Rectal smooth muscle tissue (tissue), 1 donor: Measurements from ENCODE around the gene TSPAN8.
"Not testable (repeated sequence)": the region's sequence is repeated elsewhere in the genome, so short reads cannot be mapped to it uniquely, and the experiment has no call there.

Experiments
- H3K27ac ChIP-seq: one replicate; pipeline ENCODE4 v1.7.0; 2013; ENCODE audit warnings: low read depth, low read length, inconsistent platforms
- H3K27me3 ChIP-seq: one replicate; pipeline ENCODE4 v1.7.0; 2013; ENCODE audit warnings: low read length; ENCODE audit not compliant: control insufficient read depth, insufficient read depth
- H3K36me3 ChIP-seq: one replicate; pipeline ENCODE4 v1.7.0; 2013; ENCODE audit warnings: low read length; ENCODE audit not compliant: control insufficient read depth, insufficient read depth
- H3K4me1 ChIP-seq: one replicate; pipeline ENCODE4 v1.7.0; 2013; ENCODE audit warnings: low read length; ENCODE audit not compliant: control insufficient read depth, insufficient read depth
- H3K4me3 ChIP-seq: one replicate; pipeline ENCODE4 v1.7.0; 2013; ENCODE audit warnings: low read length
- H3K9ac ChIP-seq: one replicate; pipeline ENCODE4 v1.7.0; 2013; ENCODE audit warnings: low read length

The TSPAN8 gene

DNA sequence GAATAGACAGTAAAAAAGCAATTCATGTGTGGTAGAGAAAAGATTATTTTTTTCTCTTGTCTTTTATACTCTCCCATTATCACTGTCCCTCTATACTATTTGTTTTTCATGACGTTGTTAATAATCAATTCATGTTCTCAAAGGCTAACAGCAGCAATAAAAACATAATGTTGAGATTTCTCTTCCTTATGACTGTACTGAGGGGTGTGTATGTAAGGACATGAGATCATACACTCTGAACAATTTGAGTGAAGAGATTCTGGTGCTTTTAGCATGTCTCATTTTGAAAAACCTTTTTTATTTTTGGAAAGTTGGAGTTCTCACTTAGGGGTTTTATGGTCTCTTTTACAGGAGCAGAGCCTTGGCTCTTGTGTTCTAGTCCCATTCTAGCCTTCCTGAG is 3.8 kb upstream of the TSPAN8 start:
- H3K4me3 ChIP-seq, result no peak overlapping the region
- no peaks in the 10 kb centered on the region for H3K36me3 ChIP-seq
- H3K9ac ChIP-seq, result no peak overlapping the region
- H3K27ac ChIP-seq, result no peak overlapping the region
- no peaks in the 10 kb centered on the region for H3K4me1 ChIP-seq
- H3K27me3 ChIP-seq, result no peaks in the 10 kb centered on the region

DNA sequence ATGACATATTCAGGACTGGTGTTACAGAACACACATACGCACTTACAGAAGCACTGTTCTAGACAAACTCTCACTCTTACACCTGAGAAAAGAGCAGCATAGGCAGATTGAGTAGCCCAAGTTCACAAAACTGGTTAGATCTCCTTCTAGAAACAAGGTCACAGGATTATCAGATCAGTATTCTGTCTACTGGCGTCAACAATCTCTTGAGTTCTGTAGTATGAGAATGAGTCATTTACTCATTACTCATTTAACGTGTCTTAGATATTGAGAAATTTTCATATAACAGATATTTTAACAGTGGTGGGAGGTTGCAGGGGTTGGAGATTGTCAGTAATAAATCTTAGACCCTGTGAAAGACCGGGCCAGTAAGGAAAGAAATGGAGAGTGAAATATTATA is 2.8 kb upstream of the TSPAN8 start:
- Histone ChIP-seq H3K4me1 (no peaks in the 10 kb centered on the region), H3K9ac (no peak overlapping the region), H3K27me3 (no peaks in the 10 kb centered on the region), H3K27ac (no peak overlapping the region), H3K36me3 (no peaks in the 10 kb centered on the region), H3K4me3 (no peak overlapping the region)

DNA sequence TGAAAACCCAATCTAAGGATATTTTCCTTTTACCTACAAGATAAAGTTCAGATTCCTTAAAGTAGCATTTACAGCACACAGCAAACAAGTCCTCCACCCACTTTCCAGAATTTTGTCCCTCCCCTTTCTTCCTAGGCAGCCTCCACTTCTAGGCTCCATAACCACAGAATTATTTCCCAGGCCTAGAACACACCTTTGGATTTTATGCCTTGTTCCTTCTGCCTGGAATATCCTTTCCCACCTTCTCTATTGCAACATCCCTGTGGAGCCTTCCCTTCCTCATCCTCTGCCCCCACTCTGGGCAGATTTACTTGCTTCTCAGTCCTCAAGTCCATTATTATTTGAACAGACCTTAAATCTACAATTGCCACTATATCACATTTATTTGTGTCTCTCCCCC is 2.1 kb upstream of the TSPAN8 start:
- Histone ChIP-seq H3K27ac (no peak overlapping the region), H3K4me1 (no peaks in the 10 kb centered on the region), H3K9ac (no peak overlapping the region), H3K36me3 (no peaks in the 10 kb centered on the region), H3K4me3 (no peak overlapping the region), H3K27me3 (no peaks in the 10 kb centered on the region)

DNA sequence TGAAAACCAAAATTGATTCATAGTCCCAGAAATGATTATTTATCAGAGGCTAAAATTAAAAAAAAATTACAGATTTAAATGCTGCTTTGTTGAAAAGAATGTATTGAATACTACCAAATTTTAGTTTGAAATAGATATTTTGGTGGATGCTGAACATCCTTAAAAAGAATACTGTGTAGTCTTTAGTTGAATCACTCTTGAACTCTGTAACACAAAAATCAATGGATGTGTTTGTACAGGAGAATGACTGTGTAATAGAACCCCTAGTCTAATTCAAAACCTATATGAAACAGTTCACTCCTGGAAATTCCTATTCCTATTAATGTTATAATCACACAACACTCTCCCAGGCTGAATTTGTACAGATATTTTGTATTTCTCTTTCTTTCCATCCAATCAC is 1.5 kb upstream of the TSPAN8 start:
- Histone ChIP-seq H3K36me3 (no peaks in the 10 kb centered on the region), H3K27me3 (no peaks in the 10 kb centered on the region), H3K4me3 (no peak overlapping the region), H3K4me1 (no peaks in the 10 kb centered on the region), H3K9ac (no peak overlapping the region), H3K27ac (no peak overlapping the region)

DNA sequence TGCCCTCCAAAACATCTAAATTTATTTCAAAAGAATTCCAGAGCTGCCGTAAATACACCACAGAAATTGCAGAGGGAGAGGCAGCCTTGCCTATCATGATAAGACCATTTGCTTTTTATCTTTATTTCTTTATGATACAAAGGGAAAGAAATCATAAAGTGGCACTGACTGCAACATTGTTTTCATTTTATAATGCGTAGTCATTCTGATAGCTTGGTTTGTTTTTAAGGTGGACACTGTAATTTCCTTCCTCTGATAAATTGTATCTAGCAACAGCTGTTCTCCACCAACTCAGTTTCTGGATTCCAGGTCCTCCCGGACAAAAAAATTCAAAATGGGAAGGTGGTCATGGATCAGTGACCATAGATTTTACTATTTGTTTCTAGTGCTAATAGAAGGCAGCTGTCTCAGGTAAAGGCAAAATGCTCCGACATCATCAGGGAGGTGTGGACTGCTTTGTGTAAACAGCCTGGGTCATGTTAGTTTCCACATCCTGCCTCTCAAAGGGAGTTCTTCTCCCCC is 623 bp upstream of the TSPAN8 start:
- no peaks in the 10 kb centered on the region for H3K36me3 ChIP-seq
- H3K4me1 ChIP-seq, result no peaks in the 10 kb centered on the region
- no peaks in the 10 kb centered on the region for H3K27me3 ChIP-seq
- H3K27ac ChIP-seq, result no peak overlapping the region
- no peak overlapping the region for H3K4me3 ChIP-seq
- H3K9ac ChIP-seq, result no peak overlapping the region

DNA sequence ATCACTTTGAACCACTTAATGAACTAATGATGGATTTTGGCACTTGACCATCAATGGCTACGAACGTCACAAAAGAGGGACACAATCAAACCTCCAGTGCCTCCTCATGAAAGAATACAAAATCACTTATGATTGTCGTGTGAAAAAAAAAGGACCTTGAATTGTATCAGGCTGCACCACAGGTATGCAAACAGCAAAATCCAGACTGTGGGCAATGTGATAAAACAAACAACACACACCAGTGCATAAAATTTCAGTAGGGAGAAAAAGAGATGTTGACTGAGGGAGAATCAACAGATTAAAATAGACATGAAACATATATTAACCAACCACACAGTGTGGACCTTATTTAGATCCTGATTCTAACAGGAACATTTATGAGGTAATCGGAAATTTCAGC is 2.6 kb downstream of the TSPAN8 start:
- Histone ChIP-seq H3K4me1 (no peaks in the 10 kb centered on the region), H3K27me3 (no peaks in the 10 kb centered on the region), H3K9ac (no peak overlapping the region), H3K36me3 (no peaks in the 10 kb centered on the region), H3K27ac (no peak overlapping the region), H3K4me3 (no peak overlapping the region)

DNA sequence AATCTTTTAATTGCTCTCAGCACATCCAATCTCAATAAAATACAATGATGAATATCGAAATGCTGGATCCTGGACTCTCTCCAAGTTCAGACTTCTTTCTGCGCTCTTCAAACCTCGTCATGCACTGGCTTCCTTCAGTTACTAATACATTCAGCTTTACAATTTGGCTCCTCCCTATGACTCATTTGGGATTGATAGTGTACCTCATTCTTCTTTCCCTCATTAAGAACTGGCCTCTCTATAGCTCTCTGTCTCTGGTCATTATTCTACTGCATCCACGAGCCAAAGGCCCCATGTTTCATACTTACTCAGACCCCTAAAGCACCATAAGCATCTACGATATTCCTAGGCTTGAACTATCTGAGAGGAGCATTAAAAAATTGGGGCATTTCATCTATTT is 4.9 kb downstream of the TSPAN8 start:
- H3K4me3 ChIP-seq, result no peak overlapping the region
- no peak overlapping the region for H3K9ac ChIP-seq
- no peaks in the 10 kb centered on the region for H3K36me3 ChIP-seq
- H3K27me3 ChIP-seq, result no peaks in the 10 kb centered on the region
- no peaks in the 10 kb centered on the region for H3K4me1 ChIP-seq
- no peak overlapping the region for H3K27ac ChIP-seq

DNA sequence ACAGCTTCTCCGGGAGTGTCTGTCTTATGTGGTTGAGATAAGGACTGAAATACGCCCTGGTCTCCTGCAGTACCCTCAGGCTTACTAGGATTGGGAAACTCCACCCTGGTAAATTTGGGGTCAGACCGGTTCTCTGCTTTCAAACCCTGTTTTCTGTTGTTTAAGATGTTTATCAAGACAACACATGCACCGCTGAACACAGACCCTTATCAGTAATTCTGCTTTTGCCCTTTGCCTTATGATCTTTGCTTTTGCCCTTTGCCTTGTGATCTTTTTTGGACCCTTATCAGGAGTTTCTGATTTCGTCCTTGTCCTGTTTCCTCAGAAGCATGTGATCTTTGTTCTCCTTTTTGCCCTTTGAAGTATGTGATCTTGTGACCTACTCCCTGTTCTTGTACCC is 7.8 kb downstream of the TSPAN8 start:
- not testable (repeated sequence) for H3K36me3 ChIP-seq, H3K27ac ChIP-seq, H3K4me1 ChIP-seq, H3K9ac ChIP-seq, H3K27me3 ChIP-seq, H3K4me3 ChIP-seq

DNA sequence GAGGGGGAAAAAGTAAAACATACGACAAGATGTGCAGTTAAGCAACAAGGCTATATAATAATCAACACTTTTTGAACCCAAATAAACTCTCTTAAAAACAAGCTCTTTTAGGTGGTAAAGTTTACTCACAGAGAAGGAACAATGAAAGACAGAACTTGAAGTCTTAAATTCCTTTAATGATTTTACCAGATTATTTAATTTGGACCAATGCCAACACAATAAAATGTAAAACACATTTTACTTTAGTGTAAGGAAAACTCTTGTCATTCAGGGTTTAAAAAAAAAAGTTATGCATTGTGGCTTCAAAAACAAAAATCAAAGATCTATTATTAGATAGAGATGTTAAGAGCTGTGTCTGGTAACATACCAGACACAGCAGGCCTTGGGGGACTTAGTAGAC is 13.1 kb downstream of the TSPAN8 start:
- Histone ChIP-seq H3K4me3 (no peak overlapping the region), H3K27me3 (no peaks in the 10 kb centered on the region), H3K36me3 (no peaks in the 10 kb centered on the region), H3K9ac (no peak overlapping the region), H3K4me1 (no peaks in the 10 kb centered on the region), H3K27ac (no peak overlapping the region)

DNA sequence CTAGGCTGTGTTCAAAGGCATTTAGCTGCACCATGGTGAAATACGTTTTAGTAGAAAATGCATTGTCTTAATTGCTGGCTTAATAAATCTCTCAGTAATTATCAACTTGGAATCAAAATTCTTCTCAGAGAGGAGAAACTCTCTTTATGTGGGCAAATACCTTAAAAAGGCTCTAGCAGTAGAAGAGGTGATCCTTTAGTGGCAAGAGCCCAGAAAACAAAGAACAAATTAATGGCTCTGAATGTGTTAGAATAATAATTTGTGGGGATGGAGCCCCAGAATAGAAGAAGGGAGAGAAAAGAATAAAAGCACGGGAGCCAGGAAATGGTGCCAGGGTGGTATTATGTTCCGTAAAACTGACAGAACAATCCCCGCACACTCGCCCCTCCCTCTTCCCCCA is 14.8 kb downstream of the TSPAN8 start:
- Histone ChIP-seq H3K9ac (no peak overlapping the region), H3K36me3 (no peaks in the 10 kb centered on the region), H3K4me1 (no peaks in the 10 kb centered on the region), H3K27me3 (no peaks in the 10 kb centered on the region), H3K4me3 (no peak overlapping the region), H3K27ac (no peak overlapping the region)

DNA sequence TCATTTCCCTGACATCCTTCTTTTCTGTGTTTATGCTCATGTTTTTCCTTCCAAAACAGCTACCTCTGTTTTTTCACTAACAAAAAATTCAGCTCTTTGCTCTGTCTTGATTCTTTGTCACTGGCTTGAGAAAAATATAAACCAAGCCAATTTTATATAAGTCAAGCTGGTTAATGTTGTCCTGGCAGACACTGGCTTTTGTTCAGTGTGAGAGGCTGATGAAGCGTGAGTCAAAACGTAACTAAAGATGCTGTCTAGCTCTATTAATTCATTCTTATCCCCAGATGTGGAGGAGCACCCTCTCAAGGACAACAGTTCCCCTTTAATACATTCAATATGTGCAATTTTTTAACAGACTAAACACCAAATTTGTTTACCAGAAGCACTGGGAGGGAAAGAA is 15.8 kb downstream of the TSPAN8 start:
- Histone ChIP-seq H3K9ac (no peak overlapping the region), H3K27ac (no peak overlapping the region), H3K4me3 (no peak overlapping the region), H3K36me3 (no peaks in the 10 kb centered on the region), H3K27me3 (no peaks in the 10 kb centered on the region), H3K4me1 (no peaks in the 10 kb centered on the region)

DNA sequence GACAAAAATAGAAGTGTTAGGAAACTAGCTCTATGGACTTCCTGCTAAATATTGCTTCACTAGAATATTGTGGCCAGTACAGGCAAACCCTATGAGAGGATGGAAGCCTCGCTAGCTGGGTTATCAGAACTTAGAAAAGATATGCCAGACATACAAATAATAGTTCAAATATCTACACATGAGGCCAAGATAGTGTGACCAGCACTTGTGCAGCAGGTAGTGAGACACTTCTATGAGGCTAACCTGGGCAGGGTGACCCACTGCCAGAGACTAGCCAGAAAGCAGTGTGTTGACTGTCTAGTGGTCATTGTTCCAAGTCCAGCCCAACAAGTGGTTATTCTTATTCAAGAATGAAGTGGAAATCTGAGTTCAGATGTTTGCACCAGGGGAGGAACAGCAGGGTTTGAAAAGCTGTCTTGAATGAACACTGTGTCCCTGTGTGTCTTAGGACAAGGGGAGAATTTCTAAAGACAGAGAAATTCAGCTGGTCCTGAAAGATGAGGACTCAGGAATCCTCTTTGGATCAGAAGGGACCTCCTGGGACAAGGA is 16.3 kb downstream of the TSPAN8 start:
- Histone ChIP-seq H3K27ac (no peak overlapping the region), H3K4me1 (no peaks in the 10 kb centered on the region), H3K36me3 (no peaks in the 10 kb centered on the region), H3K9ac (no peak overlapping the region), H3K4me3 (no peak overlapping the region), H3K27me3 (no peaks in the 10 kb centered on the region)

DNA sequence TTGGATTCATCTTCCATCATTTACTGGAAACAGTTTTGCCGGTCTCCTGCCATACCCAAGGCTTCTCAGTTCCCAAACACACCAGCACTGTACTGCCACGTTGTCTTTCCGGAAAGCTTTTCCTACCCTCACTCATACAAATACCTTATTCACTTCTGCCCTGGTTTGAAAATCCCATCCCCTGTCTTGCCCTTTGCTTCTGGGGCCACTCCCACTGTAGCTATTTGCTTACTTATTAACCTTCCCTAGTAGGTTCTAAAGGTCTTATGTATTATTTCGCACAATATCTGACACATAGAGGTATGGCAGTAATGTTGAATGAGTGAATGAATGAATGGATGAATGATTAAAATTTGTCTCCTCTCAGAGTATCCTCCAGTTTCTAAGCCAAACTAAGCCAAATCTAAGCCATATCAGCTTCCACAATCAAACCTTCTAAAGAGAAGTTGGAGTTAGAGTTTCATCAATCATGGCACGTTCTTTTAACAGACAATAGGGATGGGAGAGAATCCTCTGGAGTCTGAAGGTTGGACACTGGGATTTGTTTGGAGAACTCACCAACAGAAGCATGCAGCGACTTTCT is 18.6 kb downstream of the TSPAN8 start:
- Histone ChIP-seq H3K9ac (no peak overlapping the region), H3K27me3 (no peaks in the 10 kb centered on the region), H3K36me3 (no peaks in the 10 kb centered on the region), H3K4me3 (no peak overlapping the region), H3K4me1 (no peaks in the 10 kb centered on the region), H3K27ac (no peak overlapping the region)
